ENCODE measurements around the gene TMEM30B. TPM values are rescaled to one million over a fixed set of nuclear protein-coding genes. Genes with fewer than 3 reads are reported as not detected.

The TMEM30B gene
- total RNA-seq, 4 donors from 2014 or later: 0.39 to 1.7 (median 1.00) TPM; not detected in 1

DNA sequence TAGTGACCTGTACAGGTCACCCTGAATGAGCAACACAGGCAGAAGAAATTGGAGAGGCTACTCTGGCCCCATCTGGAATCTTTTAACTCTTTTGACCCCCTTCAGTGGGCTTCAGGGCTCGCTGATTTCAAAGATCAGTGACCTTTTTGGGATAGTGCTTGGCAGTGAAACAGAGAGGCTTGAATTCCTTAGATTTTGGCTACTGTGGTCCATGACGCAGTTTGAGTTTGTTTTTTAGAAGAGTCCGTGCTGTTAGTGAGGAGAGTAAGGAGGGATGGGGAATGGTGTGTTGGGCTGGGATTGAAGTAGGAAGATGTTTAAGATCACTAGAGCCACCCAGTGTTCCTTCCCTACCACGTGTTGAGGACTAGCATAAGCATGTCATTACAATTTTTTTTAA lies 16.5 kb downstream of the TMEM30B start:
- Histone ChIP-seq H3K36me3 (no peaks in the 10 kb centered on the region), H3K27ac (no peak overlapping the region), H3K4me3 (no peak overlapping the region), H3K9me3 (no peaks in the 10 kb centered on the region), H3K4me1 (no peaks in the 10 kb centered on the region), H3K27me3 (no peaks in the 10 kb centered on the region)
- ATAC-seq (no peak), DNase-seq (no peak)
- in situ Hi-C loops (cut with MboI; ENCODE audit: low sequenced_read_pairs in 4 of 4) (no loop called here), intact Hi-C loops (cut with DNase I; ENCODE audit: low total_unique reads) (no loop called here)
- TF ChIP-seq CTCF (IDR thresholded peaks at IDR 0.05 in 4 of 5, conservative IDR thresholded peaks at IDR 0.05 in 1 of 5) (no peak), POLR2A (IDR thresholded peaks at IDR 0.05) (no peak)

- intact Hi-C loops (cut with DNase I; ENCODE audit: low total_unique reads) (no loop called here), in situ Hi-C loops (cut with MboI; ENCODE audit: low sequenced_read_pairs in 4 of 4) (no loop called here)
- ATAC-seq (no peak), DNase-seq (no peak)
- Histone ChIP-seq H3K27me3 (no peaks in the 10 kb centered on the region), H3K9me3 (no peaks in the 10 kb centered on the region), H3K27ac (no peak overlapping the region), H3K36me3 (no peaks in the 10 kb centered on the region), H3K4me1 (no peaks in the 10 kb centered on the region), H3K4me3 (no peak overlapping the region)
- TF ChIP-seq POLR2A (IDR thresholded peaks at IDR 0.05): no peak
- TF ChIP-seq CTCF (IDR thresholded peaks at IDR 0.05 in 4 of 5, conservative IDR thresholded peaks at IDR 0.05 in 1 of 5): no peak
Observed at GRCh38 chr14:61264010-61264571, 17.0 kb downstream of the TMEM30B start.

- no peak for DNase-seq
- peak overlapping the region in 3 of 4 donors; percentile 2 to 33 (median 22) for H3K27ac ChIP-seq
- intact Hi-C loops (cut with DNase I; ENCODE audit: low total_unique reads) (no loop called here), in situ Hi-C loops (cut with MboI; ENCODE audit: low sequenced_read_pairs in 4 of 4) (no loop called here)
- no peaks in the 10 kb centered on the region for H3K9me3 ChIP-seq
- peaks cover 4 to 9% of the 10 kb centered on the region in 2 donors for H3K4me1 ChIP-seq
- no peak for ATAC-seq
- TF ChIP-seq CTCF (IDR thresholded peaks at IDR 0.05 in 4 of 5, conservative IDR thresholded peaks at IDR 0.05 in 1 of 5) (no peak), POLR2A (IDR thresholded peaks at IDR 0.05) (no peak)
- no peaks in the 10 kb centered on the region for H3K36me3 ChIP-seq
- no peaks in the 10 kb centered on the region for H3K27me3 ChIP-seq
- no peak overlapping the region for H3K4me3 ChIP-seq
Observed at GRCh38 chr14:61262082-61262481, 19.1 kb downstream of the TMEM30B start.

DNA sequence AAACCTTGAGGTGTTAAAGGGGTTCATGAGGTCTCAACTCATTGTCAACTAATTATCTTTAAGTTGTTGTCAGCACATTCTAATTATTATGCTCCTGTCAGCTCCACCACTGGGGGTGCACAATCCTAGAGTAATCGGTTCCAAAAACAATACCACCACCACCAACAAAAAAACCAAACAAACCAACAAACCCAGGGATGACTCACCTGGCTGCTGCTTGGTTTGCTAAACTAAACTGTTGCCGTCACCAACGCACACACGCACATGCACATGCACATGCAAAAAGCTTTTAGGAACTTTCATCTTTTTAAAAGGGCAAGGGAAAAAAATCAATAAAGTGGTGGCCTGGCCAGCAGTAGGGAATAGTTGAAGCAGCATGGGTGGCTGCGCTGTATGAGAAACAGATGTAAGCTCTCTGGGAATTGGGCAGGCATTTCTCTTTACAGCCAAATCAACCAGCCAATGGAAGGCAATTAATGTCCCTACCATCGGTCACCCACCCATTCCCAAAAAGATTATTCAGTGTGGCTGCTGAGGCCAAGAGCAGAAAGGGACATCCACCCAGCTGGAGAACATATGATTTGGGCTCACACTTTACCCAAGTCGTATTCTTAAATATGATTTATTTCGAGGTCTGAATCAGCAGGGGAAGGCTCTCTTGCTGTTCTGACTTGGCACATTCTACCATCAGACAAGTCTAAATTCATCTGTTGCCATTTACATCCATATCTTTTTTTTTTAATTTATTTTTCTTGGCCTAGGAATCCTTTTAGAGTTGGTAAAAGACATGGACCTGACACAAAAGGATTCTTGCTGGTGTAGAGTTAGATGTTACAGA lies 20.0 kb downstream of the TMEM30B start:
- Histone ChIP-seq H3K27me3 (no peaks in the 10 kb centered on the region), H3K4me1 (peaks cover 10 to 16% of the 10 kb centered on the region in 2 donors), H3K27ac (peak overlapping the region; percentile 2 to 33 (median 26)), H3K9me3 (no peaks in the 10 kb centered on the region), H3K36me3 (no peaks in the 10 kb centered on the region), H3K4me3 (no peak overlapping the region)
- ATAC-seq (no peak), DNase-seq (no peak)
- no peak for TF ChIP-seq POLR2A (IDR thresholded peaks at IDR 0.05)
- no peak for TF ChIP-seq CTCF (IDR thresholded peaks at IDR 0.05 in 4 of 5, conservative IDR thresholded peaks at IDR 0.05 in 1 of 5)
- intact Hi-C loops (cut with DNase I; ENCODE audit: low total_unique reads) (no loop called here), in situ Hi-C loops (cut with MboI; ENCODE audit: low sequenced_read_pairs in 4 of 4) (no loop called here)
